GM19025 (cell line): Measurements from ENCODE around the gene RNF130.
"Not testable (repeated sequence)": the region's sequence is repeated elsewhere in the genome, so short reads cannot be mapped to it uniquely, and the experiment has no call there.

Experiments used
- ATAC-seq: cut with Tn5 transposase; IDR thresholded peaks from one replicate; pipeline ENCODE4 v1.9.1; 2021; ENCODE audit warnings: mild to moderate bottlenecking, low read depth, moderate library complexity; ENCODE audit not compliant: unreplicated experiment

RNF130 gene

DNA sequence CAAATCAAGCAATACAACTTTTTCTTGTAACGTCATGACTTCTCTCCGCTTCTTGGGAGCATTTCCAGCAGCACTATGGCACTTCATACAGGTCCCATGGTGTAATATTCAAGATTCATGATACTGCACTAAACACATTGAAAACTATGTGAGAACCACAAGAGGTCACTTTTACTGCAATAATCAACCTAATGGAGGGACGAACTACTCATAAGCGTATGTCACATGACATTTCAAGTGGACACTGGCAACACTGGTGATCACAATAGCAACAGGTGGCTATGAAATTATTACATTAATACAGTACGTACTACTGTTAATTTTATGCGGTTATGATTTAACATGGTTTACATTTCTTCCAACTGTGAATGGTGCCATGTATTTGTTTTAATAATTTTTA, 85.2 kb downstream of the RNF130 start:
- no peak for ATAC-seq

- ATAC-seq, result no peak
Measured at GRCh38 chr5:179981636-179982035, 89.9 kb downstream of the RNF130 start.

DNA sequence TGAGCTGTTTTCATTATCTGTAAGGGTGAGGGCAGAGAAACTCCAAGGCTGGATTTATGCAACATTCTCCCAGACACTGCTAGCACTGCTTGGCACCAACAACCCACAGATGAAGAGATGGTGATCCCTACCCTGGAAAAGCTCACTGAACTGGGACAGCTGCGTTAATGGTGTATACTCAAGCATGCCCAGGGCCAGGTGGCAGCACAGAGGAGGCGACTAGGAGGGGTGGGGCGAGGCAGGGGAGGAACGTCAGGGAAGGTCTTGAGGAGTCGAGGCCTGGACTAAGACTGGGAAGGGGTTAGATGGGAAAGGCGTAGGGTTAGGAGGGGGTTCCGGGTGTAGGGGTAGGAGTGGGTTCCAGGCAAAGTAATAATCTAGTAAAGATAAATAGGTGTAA, 90.8 kb downstream of the RNF130 start:
- ATAC-seq, result no peak

- no peak for ATAC-seq
Measured at GRCh38 chr5:179978792-179979191, 92.8 kb downstream of the RNF130 start.

GRCh38 chr5:179975713-179976134, 95.8 kb downstream of the RNF130 start:
- no peak for ATAC-seq

DNA sequence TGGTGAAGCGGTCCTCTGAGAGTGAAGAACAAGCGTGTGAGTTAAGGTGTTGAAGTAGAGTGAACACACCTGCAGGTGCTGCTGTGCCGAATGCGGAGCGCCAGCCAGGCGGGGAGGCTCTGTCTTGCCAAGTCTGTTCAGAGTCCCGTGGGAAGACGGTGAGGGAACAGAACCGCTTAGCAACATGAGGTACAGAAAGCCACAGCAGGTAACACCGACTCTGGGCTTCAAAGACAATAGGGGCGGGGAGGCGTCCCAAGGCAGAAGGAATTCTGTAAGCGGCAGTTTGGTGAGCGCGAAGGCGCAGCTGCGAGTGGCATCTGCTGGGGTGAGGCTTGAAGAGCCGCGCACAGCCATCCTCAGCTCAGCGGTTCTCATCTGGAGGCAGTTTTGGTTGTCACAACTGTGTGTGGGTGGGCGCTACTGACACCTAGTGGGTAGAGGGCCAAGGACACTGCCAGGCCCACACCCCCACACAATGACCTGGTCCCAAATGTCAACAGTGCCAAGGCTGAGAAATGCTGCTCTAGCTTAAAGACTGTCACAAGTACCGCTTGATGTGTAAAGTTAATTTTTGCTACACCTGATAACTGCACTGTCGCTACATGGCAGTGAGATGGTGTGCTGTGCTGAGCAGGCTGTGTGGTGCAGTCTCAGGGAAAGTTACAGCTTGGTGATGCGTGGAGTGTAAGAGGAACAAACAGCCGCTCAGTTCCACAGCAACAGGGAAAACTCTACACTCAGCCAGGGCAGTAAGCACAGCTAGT, 96.4 kb downstream of the RNF130 start:
- ATAC-seq, result no peak

DNA sequence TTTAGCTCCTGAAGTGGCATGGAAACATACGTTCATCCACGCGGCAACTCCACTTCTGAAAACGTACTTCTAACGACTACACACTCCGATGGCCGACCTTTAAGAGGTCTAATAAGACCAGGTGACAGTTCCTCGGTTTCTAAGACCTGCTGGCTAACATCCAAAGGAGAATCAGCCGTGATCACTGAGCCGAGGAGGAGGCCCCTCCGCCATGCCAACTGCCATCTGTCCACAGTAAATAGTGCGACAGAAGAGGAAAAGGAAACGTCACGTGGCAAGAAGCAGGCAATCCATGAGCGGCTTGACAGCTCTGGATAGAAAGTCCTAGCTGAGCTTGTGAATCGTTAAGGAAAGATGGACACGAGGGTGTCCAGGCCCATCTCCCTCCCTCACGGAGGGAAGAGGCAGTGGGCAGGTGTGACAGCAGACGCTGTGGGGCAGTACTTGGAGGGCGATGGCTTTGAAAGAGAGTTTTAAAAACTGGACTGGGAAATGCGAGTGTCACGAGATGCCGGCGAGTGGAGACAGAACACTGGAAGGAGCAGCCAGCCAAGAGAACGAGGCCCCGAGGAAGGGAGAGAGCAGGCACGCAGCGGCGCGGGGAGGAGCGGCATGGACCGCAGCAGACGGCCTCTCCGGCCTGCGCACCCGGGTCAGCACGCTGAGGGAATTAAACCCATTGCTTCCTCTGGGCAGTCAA, 97.2 kb downstream of the RNF130 start:
- ATAC-seq, result no peak

DNA sequence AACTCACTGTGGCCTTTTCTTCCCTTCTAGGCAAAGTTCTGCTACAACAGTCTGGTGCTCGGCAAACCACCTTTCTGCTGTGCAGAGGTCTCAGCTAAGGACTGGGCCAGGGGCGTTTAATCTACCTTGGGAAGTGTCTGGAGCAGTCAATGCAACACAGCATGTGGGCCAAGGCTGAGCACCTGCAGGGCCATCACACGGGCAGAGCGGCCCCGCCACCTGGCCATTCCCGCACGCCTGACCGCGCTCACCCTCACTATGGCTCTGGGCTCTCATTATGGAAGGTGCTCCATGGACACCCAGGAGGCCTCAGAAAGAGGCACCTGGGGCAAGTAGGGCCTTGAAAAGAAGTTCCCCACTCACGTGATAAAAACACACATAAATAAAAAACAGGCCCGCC, 98.2 kb downstream of the RNF130 start:
- no peak for ATAC-seq

- ATAC-seq, result no peak
Measured at GRCh38 chr5:179969110-179969509, 102.4 kb downstream of the RNF130 start.

- no peak for ATAC-seq
Measured at GRCh38 chr5:179967489-179967888, 104.1 kb downstream of the RNF130 start.

- no peak for ATAC-seq
Measured at GRCh38 chr5:179964015-179964414, 107.5 kb downstream of the RNF130 start.

- ATAC-seq, result no peak
Measured at GRCh38 chr5:179963375-179963774, 108.2 kb downstream of the RNF130 start.

DNA sequence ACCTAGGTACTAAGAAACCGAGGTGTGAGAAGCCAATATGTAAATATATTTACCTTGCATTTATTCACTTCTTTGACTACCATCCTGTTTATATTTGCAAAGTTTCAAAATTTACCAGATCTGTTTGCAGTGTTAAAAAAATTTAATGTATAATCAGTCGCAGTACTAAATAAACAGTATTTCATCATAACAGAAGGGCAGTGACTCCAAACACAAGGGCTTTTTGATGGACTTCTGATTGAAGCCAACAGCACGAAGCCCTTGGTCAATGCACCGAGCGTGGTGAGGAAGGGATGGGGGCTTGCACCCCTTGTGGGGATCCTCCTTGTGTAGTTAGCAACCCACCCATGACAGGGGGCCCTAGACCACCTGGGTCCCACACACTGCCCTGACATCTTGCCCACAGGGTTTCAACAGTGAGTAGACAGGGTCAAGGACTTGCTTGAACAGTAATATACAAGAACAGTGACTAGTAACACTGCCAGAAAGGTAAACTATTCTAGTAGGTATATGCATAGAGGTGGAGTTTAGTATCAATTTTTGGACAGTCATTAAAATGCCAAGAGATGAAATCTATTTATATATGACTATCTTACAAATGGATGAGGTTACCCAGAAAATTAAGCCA, 111.2 kb downstream of the RNF130 start:
- ATAC-seq, result no peak

DNA sequence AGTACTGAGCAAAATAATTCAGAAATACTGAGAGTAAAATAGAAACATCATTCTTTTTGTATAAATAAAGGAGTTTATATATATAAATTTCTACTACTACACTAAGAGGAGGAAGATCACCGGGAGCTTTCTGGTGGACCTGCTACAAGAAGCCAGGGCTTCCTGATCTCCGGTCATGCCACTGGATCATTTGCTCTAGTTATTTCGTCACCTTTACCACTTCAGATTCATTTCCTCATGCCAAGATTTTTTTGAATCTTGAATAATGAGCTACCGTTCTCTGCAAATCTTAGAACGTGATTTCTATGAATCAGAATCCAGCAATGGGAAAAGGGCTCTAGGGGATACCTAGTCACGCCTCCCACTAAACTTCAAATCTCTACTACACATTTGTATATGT, 111.9 kb downstream of the RNF130 start:
- ATAC-seq, result no peak

DNA sequence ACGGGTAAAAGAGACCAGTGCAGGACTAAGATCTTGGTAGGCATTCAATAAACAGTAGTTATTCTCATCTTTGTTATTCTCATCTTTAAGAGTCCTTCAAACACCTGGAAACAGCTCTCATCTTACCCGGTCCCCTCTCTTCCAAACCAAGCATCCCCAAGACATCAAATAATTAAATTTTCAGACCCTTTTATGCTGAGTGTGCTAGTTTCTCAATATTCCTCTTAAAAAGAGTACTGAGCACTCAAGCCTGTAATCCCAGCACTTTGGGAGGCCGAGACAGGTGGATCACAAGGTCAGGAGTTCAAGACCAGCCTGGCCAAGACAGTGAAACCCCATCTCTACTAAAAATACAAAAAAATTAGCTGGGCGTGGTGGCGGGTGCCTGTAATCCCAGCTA, 112.4 kb downstream of the RNF130 start:
- not testable (repeated sequence) for ATAC-seq

DNA sequence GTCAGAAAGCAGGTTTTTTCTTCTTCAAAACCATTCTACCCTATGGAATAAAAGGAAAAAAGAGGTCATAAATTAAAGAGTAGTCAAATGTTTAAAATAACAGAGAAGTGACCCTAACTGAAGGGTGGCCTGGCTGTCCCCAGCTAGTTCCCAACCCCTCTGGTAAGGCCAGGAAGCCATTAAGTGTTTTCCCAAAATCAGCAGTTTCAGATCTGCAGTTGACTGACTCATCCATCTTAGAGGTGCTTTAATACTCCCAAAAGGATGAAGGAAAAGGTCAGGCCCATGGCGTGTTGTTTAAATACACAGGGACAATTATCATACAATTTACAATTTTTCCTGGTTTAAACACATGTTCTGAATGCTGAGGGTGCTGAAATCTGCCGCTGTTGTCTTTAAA, 115.9 kb downstream of the RNF130 start:
- no peak for ATAC-seq

DNA sequence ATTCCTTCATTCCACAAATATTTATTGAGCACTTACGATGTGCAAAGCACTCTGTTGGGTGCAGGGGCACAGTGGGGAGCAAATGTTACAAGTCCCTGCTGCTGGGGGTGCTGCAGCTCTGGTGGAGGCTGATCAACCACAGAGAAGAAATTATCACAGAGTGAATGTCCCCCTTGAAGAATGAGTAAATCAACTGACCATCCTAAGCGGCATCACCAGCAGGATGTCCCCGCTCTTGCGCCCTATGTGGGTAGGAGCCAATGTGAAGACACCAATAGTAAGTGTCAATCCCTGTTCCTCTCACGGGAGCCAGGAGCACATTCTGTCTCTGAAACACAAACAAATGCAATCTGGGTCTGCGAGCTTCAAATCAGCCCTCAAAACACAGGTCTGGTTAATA, 116.5 kb downstream of the RNF130 start:
- no peak for ATAC-seq

- ATAC-seq, result no peak
Measured at GRCh38 chr5:179954434-179954833, 117.1 kb downstream of the RNF130 start.

GRCh38 chr5:179953987-179954386, 117.6 kb downstream of the RNF130 start:
- ATAC-seq, result no peak

DNA sequence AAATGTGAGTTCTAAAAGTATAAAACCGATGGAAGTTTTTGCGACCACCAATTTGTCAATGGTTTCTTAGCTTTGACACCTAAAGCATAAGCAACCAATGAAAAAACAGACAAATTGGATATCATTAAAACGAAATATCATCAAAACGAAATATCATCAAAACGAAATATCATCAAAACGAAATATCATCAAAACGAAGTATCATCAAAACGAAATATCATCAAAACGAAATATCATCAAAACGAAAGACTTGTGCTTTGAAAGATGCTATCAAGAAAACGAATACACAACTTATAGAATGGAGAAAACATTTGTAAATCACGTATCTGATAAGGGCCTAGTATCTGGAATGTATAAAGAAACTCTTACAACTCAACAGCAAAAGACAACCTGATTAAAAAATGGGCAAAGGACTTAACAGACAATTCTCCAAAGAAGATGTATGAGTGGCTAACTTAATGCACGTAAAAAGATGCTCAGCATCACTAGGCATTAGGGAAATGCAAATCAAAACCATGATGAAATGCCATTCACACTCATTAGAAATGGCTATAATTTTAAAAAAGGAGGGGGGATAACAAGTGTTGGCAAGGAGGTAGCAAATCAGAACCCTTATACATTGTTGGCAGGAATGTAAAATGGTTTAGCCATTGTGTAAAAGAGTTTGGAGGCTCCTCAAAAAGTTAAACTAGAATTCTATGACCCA, 134.4 kb downstream of the RNF130 start:
- no peak for ATAC-seq
